ENCODE measurements around the gene STARD13.

- no peak for TF ChIP-seq CTCF (IDR thresholded peaks at IDR 0.05)
- no peak for TF ChIP-seq POLR2A (IDR thresholded peaks at IDR 0.05)
- no peak for TF ChIP-seq EP300 (IDR thresholded peaks at IDR 0.05)
These were observed 73.2 kb downstream of the STARD13 start for GRCh38 chr13:33212396-33212795.
